ENCODE data around the gene DUOXA2.

DUOXA2 gene

GRCh38 chr15:45165536-45165935 lies 51.4 kb downstream of the DUOXA2 start:
- no peak for DNase-seq

GRCh38 chr15:45166834-45167630 lies 52.9 kb downstream of the DUOXA2 start:
- DNase-seq: peak; percentile 33

- no peak for DNase-seq
Measured at GRCh38 chr15:45167631-45168205, 53.6 kb downstream of the DUOXA2 start.
